HG02678 (cell line): Measurements from ENCODE around the gene NR3C2.
"Not testable (repeated sequence)": the region's sequence is repeated elsewhere in the genome, so short reads cannot be mapped to it uniquely, and the experiment has no call there.

Experiments
- ATAC-seq: cut with Tn5 transposase; IDR thresholded peaks from one replicate; pipeline ENCODE4 v1.9.1; 2021; ENCODE audit warnings: mild to moderate bottlenecking, moderate library complexity; ENCODE audit not compliant: unreplicated experiment

Gene NR3C2

GRCh38 chr4:148226341-148226740 lies 215.9 kb downstream of the NR3C2 start:
- no peak for ATAC-seq

DNA sequence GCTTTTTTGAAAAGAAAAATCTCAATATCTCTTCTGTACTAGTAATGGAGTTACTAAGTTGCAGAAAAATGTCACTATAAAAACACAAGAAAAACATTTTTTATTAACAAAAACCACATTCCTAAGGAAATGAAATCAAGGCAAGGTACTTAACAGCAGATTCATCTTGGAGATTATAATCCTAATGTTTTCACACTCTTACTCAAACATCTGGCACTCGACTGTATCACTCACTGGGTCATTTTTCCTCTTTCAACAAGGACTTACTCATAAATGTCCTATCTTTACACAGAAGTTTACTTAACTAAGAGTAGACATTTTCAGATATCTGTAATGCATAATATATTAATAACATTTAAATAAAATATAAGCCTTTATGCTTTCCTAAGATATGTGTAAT lies 216.6 kb downstream of the NR3C2 start:
- no peak for ATAC-seq

DNA sequence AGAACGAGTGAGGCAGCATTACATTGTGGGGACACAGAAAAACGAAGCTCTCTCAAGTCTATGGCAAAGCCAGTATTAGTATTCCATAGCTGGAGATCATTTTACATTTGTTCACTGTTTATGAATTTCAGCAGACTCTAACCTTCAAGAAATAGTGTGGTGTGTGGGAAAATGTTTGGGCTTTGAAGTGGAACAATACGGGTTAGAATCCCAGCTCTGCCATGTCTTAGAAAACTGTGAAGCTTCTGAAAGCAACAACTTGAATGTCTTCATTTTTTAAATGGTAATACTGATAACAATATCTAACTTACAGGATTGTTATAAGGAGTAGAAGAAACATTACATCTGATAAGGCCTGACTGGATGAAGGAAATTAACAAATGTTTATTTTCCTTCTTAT lies 217.7 kb downstream of the NR3C2 start:
- ATAC-seq: no peak

DNA sequence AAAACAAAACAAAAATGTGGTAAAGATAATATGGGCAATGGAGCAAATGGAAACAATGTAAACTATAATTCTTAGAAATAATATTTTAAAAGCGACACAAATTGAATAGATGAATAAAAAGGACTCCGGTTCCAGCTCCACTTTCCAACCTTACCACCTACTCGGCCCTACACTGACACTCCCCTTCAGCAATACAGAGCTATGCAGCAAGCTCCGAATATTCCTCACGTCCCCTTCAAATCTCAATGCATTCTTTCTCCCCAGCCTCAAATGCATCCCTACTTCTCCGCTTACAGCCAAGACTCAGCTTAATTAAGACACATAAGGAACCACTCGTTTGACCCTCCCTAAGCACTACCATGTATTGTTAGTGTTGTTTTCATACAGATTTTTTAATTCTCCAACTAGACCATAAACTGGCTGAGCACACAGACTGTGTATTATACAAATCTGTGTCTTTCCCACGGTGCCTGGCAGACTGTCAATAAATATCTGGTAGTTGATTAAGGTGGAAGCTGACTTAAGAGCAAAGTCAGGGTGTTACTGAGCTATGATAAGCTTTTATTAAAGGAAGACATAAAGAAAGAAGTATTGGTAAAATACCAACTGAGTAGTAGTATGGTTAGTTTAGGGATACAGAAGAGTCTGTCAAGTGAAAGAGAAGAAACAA lies 219.1 kb downstream of the NR3C2 start:
- ATAC-seq: no peak

DNA sequence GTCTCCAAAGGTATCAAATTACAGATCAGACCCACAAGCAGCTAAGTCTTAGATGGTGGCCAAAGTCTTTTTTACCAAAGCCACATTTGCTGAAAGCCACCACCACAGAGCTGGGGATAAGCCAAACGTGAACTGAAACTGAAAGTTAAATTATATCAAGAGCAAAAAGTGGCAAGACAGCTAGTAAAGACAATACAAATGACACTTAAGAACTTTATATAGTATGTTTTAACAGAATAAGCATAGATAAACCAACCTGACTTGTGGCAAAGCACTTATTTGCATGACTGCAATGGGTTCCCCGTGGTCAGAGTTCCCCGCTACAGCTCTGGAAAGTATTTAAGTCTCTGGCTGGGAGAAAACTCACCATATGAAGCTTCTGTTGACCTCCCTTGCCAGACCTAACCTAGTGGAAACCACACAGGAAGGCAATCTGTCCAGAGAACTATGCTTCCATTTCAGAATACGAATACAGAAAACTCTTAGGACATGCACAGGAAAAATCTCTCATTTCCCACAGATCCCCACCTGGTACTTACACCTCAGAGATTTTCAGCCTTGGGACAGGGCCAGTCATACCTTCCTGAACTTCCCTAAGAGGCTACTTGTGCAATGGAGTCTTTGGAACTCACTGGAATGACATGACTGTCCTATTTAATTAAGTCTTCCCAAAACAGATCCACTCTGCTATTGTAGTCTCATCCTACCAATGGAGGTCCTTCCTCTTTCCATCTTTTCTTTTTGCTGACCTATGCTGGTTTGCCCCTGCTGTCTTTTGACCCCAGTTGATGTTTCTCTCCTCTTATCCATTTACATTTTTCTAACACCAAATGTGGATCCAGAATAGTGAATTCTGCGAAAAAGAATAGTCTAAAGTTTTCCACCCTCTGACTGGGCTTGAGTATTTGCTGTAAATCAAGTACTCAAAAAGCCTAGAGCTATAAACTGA lies 225.1 kb downstream of the NR3C2 start:
- peak; percentile 94 for ATAC-seq

DNA sequence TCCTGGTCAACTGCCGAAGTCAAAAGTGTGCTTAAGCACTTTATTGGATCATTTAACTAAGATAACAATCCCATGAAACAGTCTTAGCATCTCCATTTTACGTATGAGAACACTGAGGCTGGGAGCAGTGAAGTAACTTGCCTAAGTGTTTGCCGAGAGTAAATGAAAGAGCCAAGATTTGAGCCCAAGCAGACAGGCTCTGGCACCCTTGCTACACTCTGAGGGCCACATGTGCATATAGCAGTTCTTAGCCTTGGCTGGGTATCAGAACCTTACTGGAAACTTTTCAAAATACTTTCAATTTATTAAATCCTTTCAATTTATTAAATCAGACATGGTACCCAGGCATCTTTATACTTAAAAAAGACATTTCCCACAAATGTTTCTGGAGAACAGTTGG lies 225.9 kb downstream of the NR3C2 start:
- no peak for ATAC-seq

DNA sequence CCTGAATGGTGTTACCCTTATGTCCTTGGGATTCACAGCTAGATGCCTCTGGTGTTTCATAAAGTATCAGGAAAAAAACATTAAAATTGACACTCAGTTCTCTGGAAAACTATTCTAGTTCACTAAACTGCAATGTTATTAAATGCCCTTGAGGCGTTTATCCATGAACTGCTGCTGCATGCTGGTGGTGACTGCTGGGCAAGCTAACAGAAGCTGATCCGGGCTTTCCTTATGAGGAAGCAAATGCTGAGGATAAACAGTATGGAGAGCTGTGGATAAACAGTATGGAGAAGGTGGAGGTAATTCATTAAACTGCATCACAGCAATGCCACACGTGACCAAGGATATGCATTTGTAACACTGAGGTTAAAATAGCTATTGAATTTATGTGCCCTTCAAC lies 227.0 kb downstream of the NR3C2 start:
- no peak for ATAC-seq

- no peak for ATAC-seq
These were observed 227.6 kb downstream of the NR3C2 start for GRCh38 chr4:148214529-148215166.

DNA sequence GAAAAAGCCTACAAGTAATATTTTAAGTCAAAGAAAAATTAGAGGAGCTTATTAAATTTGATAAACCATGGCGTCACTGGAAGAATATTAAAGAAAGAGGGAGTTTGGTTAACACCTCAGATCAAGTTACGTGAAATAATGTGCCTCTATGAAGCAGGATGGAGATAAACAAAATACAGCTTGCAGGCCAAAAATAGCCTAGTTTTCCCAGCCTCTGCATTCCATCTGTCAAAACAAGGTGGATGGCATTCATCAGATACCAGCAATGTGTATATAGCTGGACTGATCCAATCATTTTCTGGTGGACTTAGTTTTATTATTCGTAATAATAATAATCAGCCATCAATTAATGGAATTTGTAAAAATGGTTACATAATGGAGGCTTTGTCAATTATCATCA lies 230.7 kb downstream of the NR3C2 start:
- no peak for ATAC-seq

DNA sequence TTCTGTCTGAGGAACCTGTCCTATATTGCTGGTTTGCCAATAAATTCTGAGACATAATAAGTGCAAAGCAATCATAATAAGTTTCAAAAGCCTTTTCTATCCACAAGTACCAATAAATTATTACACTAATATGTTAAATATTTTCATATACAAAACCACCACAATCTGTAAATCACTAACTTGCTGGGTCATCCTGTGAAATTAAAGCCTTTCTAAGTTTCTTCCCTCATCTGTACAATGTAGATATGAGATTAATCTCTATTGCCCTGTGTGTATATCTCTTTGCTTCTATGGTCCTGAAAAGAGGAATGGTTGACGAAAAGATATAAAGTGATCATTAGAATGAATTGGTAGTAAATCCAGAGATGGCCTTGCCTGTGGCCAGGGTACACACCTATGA lies 231.6 kb downstream of the NR3C2 start:
- ATAC-seq: no peak

- no peak for ATAC-seq
These were observed 235.1 kb downstream of the NR3C2 start for GRCh38 chr4:148207068-148207467.

GRCh38 chr4:148205476-148205875 lies 236.7 kb downstream of the NR3C2 start:
- no peak for ATAC-seq

- no peak for ATAC-seq
These were observed 237.3 kb downstream of the NR3C2 start for GRCh38 chr4:148204892-148205291.

DNA sequence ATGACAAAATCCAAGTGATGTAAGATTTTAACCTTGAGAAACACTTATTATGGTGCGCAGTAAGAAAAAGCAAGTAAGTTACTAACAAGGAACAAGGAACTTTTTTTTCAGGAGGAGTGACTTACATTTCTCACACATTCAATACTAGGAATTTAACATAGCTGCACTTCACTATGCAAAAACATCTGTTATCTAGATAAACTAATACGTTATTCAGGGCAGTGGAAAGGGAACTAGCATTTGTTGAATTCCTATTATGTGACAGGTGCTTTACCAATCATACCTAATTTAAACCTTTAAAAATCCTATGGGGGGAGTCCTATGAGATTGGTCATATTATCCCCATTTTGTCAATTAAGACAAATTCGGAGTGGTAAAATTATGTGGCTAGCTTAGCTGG lies 238.0 kb downstream of the NR3C2 start:
- ATAC-seq: no peak

GRCh38 chr4:148203056-148203898 lies 238.9 kb downstream of the NR3C2 start:
- ATAC-seq: no peak

- ATAC-seq: no peak
These were observed 241.3 kb downstream of the NR3C2 start for GRCh38 chr4:148200960-148201359.

DNA sequence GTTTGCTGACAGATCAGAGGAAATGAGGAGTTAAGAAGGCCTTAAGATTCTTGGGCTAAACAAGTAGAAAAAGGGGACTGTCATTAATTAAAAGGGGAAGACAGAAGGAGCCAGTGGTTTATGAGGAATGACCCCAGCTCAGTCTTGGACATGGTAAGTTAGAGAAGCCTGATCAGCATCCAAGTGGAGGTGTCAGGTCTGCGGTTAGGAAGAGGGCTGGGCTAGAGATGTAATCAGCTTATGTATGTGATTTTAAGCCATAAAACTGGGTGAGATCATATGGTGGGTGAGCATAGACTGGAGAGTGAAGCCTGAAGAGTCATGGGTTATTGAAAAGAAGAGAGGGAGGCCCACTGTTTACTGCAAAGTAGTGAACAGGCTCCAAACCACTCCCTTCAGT lies 246.1 kb downstream of the NR3C2 start:
- ATAC-seq: no peak

DNA sequence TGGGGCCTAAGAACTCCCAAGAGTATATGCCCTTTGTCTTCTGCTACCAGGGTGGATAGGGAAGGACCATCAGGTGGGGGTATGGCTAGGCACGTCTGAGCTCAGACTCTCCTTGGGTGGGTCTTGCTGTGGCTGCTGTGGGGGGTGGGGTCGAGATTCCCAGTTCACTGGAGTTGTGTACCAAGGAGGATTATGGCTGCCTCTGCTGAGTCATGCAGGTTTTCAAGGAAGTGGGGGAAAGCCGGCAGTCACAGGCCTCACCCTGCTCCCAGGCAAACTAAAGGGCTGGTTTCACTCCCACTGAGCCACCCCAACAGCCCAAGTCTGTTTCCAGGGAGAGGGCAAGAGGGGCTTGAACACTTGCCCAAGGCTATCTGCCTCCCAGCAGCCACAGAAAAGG lies 249.7 kb downstream of the NR3C2 start:
- ATAC-seq: no peak

DNA sequence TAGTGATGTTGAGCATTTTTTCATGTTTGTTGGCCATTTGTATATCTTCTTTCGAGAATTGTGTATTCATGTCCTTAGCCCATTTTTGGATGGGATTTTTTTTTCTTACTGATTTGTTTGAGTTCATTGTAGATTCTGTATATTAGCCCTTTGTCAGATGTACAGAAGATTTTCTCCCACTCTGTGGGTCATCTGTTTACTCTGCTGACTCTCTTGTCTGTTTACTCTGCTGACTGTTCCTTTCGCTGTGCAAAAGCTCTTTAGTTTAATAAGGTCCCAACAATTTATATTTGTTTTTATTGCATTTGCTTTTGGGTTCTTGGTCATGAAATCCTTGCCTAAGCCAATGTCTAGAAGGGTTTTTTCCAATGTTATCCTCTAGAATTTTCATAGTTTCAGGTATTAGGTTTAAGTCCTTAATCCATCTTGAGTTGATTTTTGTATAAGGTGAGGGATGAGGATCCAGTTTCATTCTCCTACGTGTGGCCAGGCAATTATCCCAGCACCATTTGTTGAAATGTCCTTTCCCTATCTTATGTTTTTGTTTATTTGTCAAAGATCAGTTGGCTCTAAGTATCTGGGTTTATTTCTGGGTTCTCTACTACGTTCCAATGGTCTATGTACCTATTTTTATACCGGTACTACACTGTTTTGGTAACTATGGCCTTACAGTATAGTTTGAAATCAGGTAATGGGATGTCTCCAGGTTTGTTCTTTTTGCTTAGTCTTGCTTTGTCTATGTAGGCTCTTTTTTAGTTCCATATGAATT lies 254.6 kb downstream of the NR3C2 start:
- not testable (repeated sequence) for ATAC-seq

GRCh38 chr4:148184922-148185321 lies 257.3 kb downstream of the NR3C2 start:
- ATAC-seq: no peak
